C4-2B (cell line): Measurements from ENCODE around the gene KLHL8.

Source experiments
- CTCF ChIP-seq: fragments of 450-650 bp; conservative IDR thresholded peaks from 2 replicates; pipeline ENCODE4 v1.5.1; 2017; ENCODE audit warnings: mild to moderate bottlenecking
- ZFX ChIP-seq: fragments of 450-650 bp; IDR thresholded peaks from 2 replicates; pipeline ENCODE4 v1.6.1; 2017

GRCh38 chr4:87266986-87267385 is 46.6 kb upstream of the KLHL8 start:
- TF ChIP-seq ZFX (no peak), CTCF (no peak)
